GM23338 (cell line): Measurements from ENCODE around the gene ABCF2. TPM values are rescaled to one million over a fixed set of nuclear protein-coding genes. Genes with fewer than 3 reads are reported as not detected.

Experiments used
- ATAC-seq: fragments of 200-7000 bp; cut with Tn5 transposase; 3 replicates; pipeline ENCODE4 v1.9.1; 2020
- DNase-seq: peaks from one replicate; pipeline ENCODE4 v3.0.0-alpha.2; 2015; ENCODE audit warnings: low spot score
- H2AFZ ChIP-seq: fragments of 200-600 bp; sonication (generic); 2 replicates; pipeline ENCODE4 v1.8.0; 2016; ENCODE audit warnings: antibody characterized with exemption, mild to moderate bottlenecking, moderate library complexity
- H3F3A ChIP-seq: fragments of 200-600 bp; sonication (generic); replicated peaks from 2 replicates; pipeline ENCODE4 v1.8.0; 2017; ENCODE audit warnings: antibody characterized with exemption, mixed run types, low read depth
- H3K27ac ChIP-seq: fragments of 200-600 bp; sonication (generic); 2 replicates; pipeline ENCODE4 v1.6.1; 2016; ENCODE audit warnings: low read depth
- H3K27me3 ChIP-seq: fragments of 200-600 bp; sonication (generic); 2 replicates; pipeline ENCODE4 v1.8.0; 2016; ENCODE audit warnings: mild to moderate bottlenecking, mixed run types, moderate library complexity; ENCODE audit not compliant: insufficient read depth
- H3K36me3 ChIP-seq: fragments of 200-600 bp; sonication (generic); 2 replicates; pipeline ENCODE4 v1.8.0; 2016; ENCODE audit warnings: mild to moderate bottlenecking; ENCODE audit not compliant: insufficient read depth
- H3K4me1 ChIP-seq: fragments of 200-600 bp; sonication (generic); 2 replicates; pipeline ENCODE4 v1.8.0; 2016; ENCODE audit warnings: mild to moderate bottlenecking, moderate library complexity; ENCODE audit not compliant: insufficient read depth
- H3K4me2 ChIP-seq: fragments of 200-600 bp; sonication (generic); 2 replicates; pipeline ENCODE4 v1.7.1; 2017; ENCODE audit warnings: mixed run types
- H3K4me3 ChIP-seq: fragments of 200-600 bp; sonication (generic); 2 replicates; pipeline ENCODE4 v1.6.1; 2016; ENCODE audit warnings: mixed run types
- H3K79me2 ChIP-seq: fragments of 200-600 bp; sonication (generic); replicated peaks from 2 replicates; pipeline ENCODE4 v1.8.0; 2017; ENCODE audit warnings: mild to moderate bottlenecking; ENCODE audit not compliant: insufficient read depth
- H3K9me2 ChIP-seq: fragments of 200-600 bp; sonication (generic); 2 replicates; pipeline ENCODE4 v1.8.0; 2017; ENCODE audit not compliant: insufficient read depth
- H4K20me1 ChIP-seq: fragments of 200-600 bp; sonication (generic); replicated peaks from 2 replicates; pipeline ENCODE4 v1.8.0; 2017; ENCODE audit warnings: mild to moderate bottlenecking; ENCODE audit not compliant: insufficient read depth
- H3K27ac Mint-ChIP-seq: 2 replicates; pipeline ENCODE4 v1.8.0; 2020; ENCODE audit warnings: inconsistent platforms, mild to moderate bottlenecking, moderate library complexity, mixed read lengths
- H3K27me3 Mint-ChIP-seq: 3 replicates; pipeline ENCODE4 v1.8.0; 2022; ENCODE audit warnings: low read depth, mild to moderate bottlenecking, moderate library complexity, mixed read lengths, inconsistent platforms; ENCODE audit not compliant: insufficient read depth, poor library complexity
- H3K36me3 Mint-ChIP-seq: 3 replicates; pipeline ENCODE4 v1.8.0; 2021; ENCODE audit warnings: low read depth, mild to moderate bottlenecking, inconsistent platforms, moderate library complexity, mixed read lengths
- H3K4me1 Mint-ChIP-seq: 3 replicates; pipeline ENCODE4 v1.8.0; 2020; ENCODE audit warnings: mild to moderate bottlenecking, inconsistent platforms, mixed read lengths
- H3K4me3 Mint-ChIP-seq: 3 replicates; pipeline ENCODE4 v1.8.0; 2021; ENCODE audit warnings: moderate library complexity, mild to moderate bottlenecking, inconsistent platforms, mixed read lengths
- H3K9me3 Mint-ChIP-seq: 3 replicates; pipeline ENCODE4 v1.8.0; 2020; ENCODE audit warnings: moderate library complexity, mild to moderate bottlenecking, inconsistent platforms, mixed read lengths
- CTCF ChIP-seq, 2 experiments: fragments of 200-600 bp in 1 of 2; sonication (generic) in 1 of 2; conservative IDR thresholded peaks; 2 replicates each; pipeline versions ENCODE4 v1.5.1 to v1.6.1; 2016 to 2017; ENCODE audit warnings: antibody characterized with exemption in 2 of 2, low read depth in 2 of 2, mild to moderate bottlenecking in 2 of 2, moderate library complexity in 1 of 2
- EZH2phosphoT487 ChIP-seq: fragments of 200-600 bp; sonication (generic); IDR thresholded peaks from one replicate; pipeline ENCODE4 v1.8.1; 2018; ENCODE audit warnings: antibody characterized with exemption; ENCODE audit not compliant: unreplicated experiment
- ZNF331 ChIP-seq: fragments of 250-450 bp; sonication (Bioruptor Pico); IDR thresholded peaks from 2 replicates; pipeline ENCODE4 v1.5.0; 2020; ENCODE audit warnings: low read depth, mild to moderate bottlenecking, moderate library complexity
- polyA plus RNA-seq: library from polyadenylated mRNA; unstranded; fragments of >200 nt; fragmentation: Nextera tagmentation; extraction: Ambion mirVana; gene quantifications from 2 replicates; pipeline ENCODE4 v1.2.1, GENCODE V29; 2016
- total RNA-seq: library from RNA; depleted of rRNA; stranded (reverse); fragments of >200 nt; shearing (Covaris generic); gene quantifications from 2 replicates; pipeline ENCODE4 v1.2.3, GENCODE V29; 2014
- TF ChIP-seq, protein P1 (sequence below): fragments of 250-450 bp; sonication (Bioruptor Pico); IDR thresholded peaks from 2 replicates; pipeline ENCODE4 v1.5.0; 2020; ENCODE audit warnings: mild to moderate bottlenecking, moderate library complexity

Gene ABCF2
- total and polyA plus RNA-seq, 2 experiments from 2014 or later, result 18.7 to 58.7 TPM

- TF ChIP-seq, protein P1, sequence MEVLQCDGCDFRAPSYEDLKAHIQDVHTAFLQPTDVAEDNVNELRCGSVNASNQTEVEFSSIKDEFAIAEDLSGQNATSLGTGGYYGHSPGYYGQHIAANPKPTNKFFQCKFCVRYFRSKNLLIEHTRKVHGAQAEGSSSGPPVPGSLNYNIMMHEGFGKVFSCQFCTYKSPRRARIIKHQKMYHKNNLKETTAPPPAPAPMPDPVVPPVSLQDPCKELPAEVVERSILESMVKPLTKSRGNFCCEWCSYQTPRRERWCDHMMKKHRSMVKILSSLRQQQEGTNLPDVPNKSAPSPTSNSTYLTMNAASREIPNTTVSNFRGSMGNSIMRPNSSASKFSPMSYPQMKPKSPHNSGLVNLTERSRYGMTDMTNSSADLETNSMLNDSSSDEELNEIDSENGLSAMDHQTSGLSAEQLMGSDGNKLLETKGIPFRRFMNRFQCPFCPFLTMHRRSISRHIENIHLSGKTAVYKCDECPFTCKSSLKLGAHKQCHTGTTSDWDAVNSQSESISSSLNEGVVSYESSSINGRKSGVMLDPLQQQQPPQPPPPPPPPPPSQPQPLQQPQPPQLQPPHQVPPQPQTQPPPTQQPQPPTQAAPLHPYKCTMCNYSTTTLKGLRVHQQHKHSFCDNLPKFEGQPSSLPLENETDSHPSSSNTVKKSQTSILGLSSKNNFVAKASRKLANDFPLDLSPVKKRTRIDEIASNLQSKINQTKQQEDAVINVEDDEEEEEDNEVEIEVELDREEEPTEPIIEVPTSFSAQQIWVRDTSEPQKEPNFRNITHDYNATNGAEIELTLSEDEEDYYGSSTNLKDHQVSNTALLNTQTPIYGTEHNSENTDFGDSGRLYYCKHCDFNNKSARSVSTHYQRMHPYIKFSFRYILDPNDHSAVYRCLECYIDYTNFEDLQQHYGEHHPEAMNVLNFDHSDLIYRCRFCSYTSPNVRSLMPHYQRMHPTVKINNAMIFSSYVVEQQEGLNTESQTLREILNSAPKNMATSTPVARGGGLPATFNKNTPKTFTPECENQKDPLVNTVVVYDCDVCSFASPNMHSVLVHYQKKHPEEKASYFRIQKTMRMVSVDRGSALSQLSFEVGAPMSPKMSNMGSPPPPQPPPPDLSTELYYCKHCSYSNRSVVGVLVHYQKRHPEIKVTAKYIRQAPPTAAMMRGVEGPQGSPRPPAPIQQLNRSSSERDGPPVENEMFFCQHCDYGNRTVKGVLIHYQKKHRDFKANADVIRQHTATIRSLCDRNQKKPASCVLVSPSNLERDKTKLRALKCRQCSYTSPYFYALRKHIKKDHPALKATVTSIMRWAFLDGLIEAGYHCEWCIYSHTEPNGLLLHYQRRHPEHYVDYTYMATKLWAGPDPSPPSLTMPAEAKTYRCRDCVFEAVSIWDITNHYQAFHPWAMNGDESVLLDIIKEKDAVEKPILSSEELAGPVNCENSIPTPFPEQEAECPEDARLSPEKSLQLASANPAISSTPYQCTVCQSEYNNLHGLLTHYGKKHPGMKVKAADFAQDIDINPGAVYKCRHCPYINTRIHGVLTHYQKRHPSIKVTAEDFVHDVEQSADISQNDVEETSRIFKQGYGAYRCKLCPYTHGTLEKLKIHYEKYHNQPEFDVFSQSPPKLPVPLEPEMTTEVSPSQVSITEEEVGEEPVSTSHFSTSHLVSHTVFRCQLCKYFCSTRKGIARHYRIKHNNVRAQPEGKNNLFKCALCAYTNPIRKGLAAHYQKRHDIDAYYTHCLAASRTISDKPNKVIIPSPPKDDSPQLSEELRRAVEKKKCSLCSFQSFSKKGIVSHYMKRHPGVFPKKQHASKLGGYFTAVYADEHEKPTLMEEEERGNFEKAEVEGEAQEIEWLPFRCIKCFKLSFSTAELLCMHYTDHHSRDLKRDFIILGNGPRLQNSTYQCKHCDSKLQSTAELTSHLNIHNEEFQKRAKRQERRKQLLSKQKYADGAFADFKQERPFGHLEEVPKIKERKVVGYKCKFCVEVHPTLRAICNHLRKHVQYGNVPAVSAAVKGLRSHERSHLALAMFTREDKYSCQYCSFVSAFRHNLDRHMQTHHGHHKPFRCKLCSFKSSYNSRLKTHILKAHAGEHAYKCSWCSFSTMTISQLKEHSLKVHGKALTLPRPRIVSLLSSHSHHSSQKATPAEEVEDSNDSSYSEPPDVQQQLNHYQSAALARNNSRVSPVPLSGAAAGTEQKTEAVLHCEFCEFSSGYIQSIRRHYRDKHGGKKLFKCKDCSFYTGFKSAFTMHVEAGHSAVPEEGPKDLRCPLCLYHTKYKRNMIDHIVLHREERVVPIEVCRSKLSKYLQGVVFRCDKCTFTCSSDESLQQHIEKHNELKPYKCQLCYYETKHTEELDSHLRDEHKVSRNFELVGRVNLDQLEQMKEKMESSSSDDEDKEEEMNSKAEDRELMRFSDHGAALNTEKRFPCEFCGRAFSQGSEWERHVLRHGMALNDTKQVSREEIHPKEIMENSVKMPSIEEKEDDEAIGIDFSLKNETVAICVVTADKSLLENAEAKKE (CRISPR knock-in tag), result no peak
- no peak for TF ChIP-seq ZNF331 (CRISPR knock-in tag)
Measured at GRCh38 chr7:151225948-151226510, 976 bp downstream of the ABCF2 start (continued).

- Histone ChIP-seq H3K27me3 (no peaks in the 10 kb centered on the region), H2AFZ (no peak overlapping the region), H3K9me2 (no peaks in the 10 kb centered on the region), H3K27ac (no peak overlapping the region), H3F3A (peaks cover 9% of the 10 kb centered on the region), H4K20me1 (peaks cover 17% of the 10 kb centered on the region; the same call in 1 of the 2 replicates), H3K36me3 (peaks cover 38% of the 10 kb centered on the region), H3K4me1 (peaks cover 13% of the 10 kb centered on the region), H3K79me2 (peaks cover 17% of the 10 kb centered on the region), H3K4me2 (no peak overlapping the region), H3K4me3 (no peak overlapping the region)
- Mint-ChIP-seq H3K4me1 (peaks cover 23% of the 10 kb centered on the region), H3K9me3 (no peaks in the 10 kb centered on the region), H3K4me3 (no peak overlapping the region), H3K27me3 (peaks cover 11% of the 10 kb centered on the region), H3K36me3 (peaks cover 73% of the 10 kb centered on the region), H3K27ac (no peak overlapping the region; the same call in 1 of the 2 replicates)
- ATAC-seq (no peak), DNase-seq (no peak)
- TF ChIP-seq CTCF (conservative IDR thresholded peaks at IDR 0.05; ENCODE audit: low read depth in 2 of 2) (peak in 1 of 2 experiments; percentile 39; a peak in 2 of 4 replicates), EZH2phosphoT487 (no peak)
Measured at GRCh38 chr7:151223728-151224127, 3.3 kb downstream of the ABCF2 start.
